Thyroid gland (tissue), 4 donors: Measurements from ENCODE around the gene DRAM1. TPM values are rescaled to one million over a fixed set of nuclear protein-coding genes. Genes with fewer than 3 reads are reported as not detected.
"Not testable (repeated sequence)": the region's sequence is repeated elsewhere in the genome, so short reads cannot be mapped to it uniquely, and the experiment has no call there.

Source experiments
- DNase-seq, 2 donors: peaks; one replicate each; pipeline ENCODE4 v3.0.0-alpha.2; 2019
- H3K27ac ChIP-seq, 3 donors: fragments of 200-600 bp; sonication (generic); 1 replicate in 2 of 3; 2 replicates in 1 of 3; pipeline ENCODE4 v1.5.1; 2016 to 2019; ENCODE audit warnings: mild to moderate bottlenecking in 1 of 3, moderate library complexity in 1 of 3
- H3K27me3 ChIP-seq: fragments of 200-600 bp; sonication (generic); one replicate; pipeline ENCODE4 v1.5.1; 2019
- H3K36me3 ChIP-seq, 2 donors: fragments of 200-600 bp; sonication (generic); one replicate each; pipeline ENCODE4 v1.5.1; 2016 to 2019
- H3K4me1 ChIP-seq, 2 donors: fragments of 200-600 bp; sonication (generic); one replicate each; pipeline ENCODE4 v1.5.1; 2017 to 2019
- H3K4me3 ChIP-seq, 3 donors: fragments of 200-600 bp; sonication (generic); replicated peaks in 1 of 3; 1 replicate in 2 of 3; 2 replicates in 1 of 3; pipeline ENCODE4 v1.5.1; 2016; ENCODE audit warnings: mild to moderate bottlenecking in 1 of 3
- H3K9me3 ChIP-seq: fragments of 200-600 bp; sonication (generic); one replicate; pipeline ENCODE4 v1.5.1; 2017
- POLR2A ChIP-seq, 2 donors: fragments of 450-650 bp; IDR thresholded peaks; one replicate each; pipeline ENCODE4 v1.6.1; 2017; ENCODE audit warnings: antibody characterized with exemption in 2 of 2, mild to moderate bottlenecking in 2 of 2, moderate library complexity in 1 of 2
- WGBS, 2 donors: methylation state at CpG; one replicate each; pipeline ENCODE4 v1.1.5; 2017; 5-methylcytosine and 5-hydroxymethylcytosine counted together
- intact Hi-C: fragments of 100-400 bp; cut with DNase I; formaldehyde crosslinking; loops from one replicate; pipeline ENCODE4 v1.15.1; 2023
- total RNA-seq, 4 donors: library from RNA; depleted of rRNA; stranded (reverse); fragments of >200 nt; gene quantifications; one replicate each; pipeline ENCODE4 v1.2.3, GENCODE V29; 2016
- TF ChIP-seq, protein P1 (sequence below), 6 experiments: fragments of 200-600 bp in 3 of 6; fragments of 450-650 bp in 3 of 6; sonication (generic) in 3 of 6; IDR thresholded peaks; one replicate each; pipeline ENCODE4 v1.5.1; 2016 to 2019; ENCODE audit warnings: antibody characterized with exemption in 6 of 6, mild to moderate bottlenecking in 2 of 6, inconsistent platforms in 1 of 6, moderate library complexity in 1 of 6

The DRAM1 gene
- total RNA-seq, 4 donors from 2014 or later: 7.8 to 31.0 (median 14.1) TPM

DNA sequence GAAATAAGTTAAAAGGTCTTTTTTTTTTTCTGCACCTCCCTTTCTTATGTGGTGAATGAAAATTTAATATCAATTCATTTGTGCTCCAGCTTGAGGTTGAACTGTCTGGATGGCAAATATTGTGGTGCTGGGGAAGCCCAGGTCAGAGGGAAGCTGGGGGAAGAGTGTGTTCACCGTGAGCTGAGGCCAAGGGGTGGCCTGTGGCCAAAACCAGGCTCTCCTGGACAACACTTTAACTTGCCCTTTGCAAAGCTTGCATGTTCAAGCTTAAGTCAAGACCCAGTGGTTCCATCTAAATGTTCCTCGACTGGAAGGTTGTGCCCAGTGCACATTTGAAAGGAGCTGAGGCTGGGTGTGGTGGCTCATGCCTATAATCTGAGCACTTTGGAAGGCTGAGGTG is 28.8 kb downstream of the DRAM1 start:
- Histone ChIP-seq H3K27me3 (no peaks in the 10 kb centered on the region), H3K9me3 (no peaks in the 10 kb centered on the region), H3K36me3 (no peaks in the 10 kb centered on the region), H3K4me3 (no peak overlapping the region), H3K4me1 (no peaks in the 10 kb centered on the region), H3K27ac (no peak overlapping the region)
- TF ChIP-seq, protein P1, sequence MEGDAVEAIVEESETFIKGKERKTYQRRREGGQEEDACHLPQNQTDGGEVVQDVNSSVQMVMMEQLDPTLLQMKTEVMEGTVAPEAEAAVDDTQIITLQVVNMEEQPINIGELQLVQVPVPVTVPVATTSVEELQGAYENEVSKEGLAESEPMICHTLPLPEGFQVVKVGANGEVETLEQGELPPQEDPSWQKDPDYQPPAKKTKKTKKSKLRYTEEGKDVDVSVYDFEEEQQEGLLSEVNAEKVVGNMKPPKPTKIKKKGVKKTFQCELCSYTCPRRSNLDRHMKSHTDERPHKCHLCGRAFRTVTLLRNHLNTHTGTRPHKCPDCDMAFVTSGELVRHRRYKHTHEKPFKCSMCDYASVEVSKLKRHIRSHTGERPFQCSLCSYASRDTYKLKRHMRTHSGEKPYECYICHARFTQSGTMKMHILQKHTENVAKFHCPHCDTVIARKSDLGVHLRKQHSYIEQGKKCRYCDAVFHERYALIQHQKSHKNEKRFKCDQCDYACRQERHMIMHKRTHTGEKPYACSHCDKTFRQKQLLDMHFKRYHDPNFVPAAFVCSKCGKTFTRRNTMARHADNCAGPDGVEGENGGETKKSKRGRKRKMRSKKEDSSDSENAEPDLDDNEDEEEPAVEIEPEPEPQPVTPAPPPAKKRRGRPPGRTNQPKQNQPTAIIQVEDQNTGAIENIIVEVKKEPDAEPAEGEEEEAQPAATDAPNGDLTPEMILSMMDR (IDR thresholded peaks at IDR 0.05): no peak
- TF ChIP-seq POLR2A (IDR thresholded peaks at IDR 0.05): no peak
- DNase-seq: no peak
- intact Hi-C loops: no loop called here
- 66 to 71% methylated on average over 2 of the region's 2 CpGs for WGBS, 2 donors

DNA sequence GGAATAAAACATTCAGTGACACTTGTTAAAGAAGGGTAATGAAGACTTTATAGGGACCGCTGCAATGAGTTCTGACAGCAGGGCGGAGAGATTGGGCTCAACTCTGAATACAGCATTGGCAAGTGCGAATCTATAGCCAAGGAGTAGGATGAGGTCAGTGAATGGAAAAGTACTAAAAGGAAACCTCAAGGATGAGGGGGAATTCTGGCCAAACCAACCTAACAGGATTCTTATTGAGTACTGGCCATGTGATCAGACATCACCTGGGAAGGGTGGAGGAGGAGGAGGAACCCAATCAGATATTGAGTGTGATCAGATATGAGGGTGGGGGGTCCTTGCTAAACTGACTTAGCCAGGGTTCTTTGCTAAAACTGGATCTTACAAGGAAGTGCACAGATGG is 31.0 kb downstream of the DRAM1 start:
- no peaks in the 10 kb centered on the region for H3K27me3 ChIP-seq
- H3K36me3 ChIP-seq: no peaks in the 10 kb centered on the region
- no peak for DNase-seq
- TF ChIP-seq, protein P1 (IDR thresholded peaks at IDR 0.05): no peak
- no peak for TF ChIP-seq POLR2A (IDR thresholded peaks at IDR 0.05)
- 96 to 97% methylated on average over 3 of the region's 3 CpGs for WGBS, 2 donors
- no peak overlapping the region for H3K27ac ChIP-seq
- H3K4me3 ChIP-seq: no peak overlapping the region
- H3K4me1 ChIP-seq: no peaks in the 10 kb centered on the region
- intact Hi-C loops: no loop called here
- H3K9me3 ChIP-seq: no peaks in the 10 kb centered on the region

DNA sequence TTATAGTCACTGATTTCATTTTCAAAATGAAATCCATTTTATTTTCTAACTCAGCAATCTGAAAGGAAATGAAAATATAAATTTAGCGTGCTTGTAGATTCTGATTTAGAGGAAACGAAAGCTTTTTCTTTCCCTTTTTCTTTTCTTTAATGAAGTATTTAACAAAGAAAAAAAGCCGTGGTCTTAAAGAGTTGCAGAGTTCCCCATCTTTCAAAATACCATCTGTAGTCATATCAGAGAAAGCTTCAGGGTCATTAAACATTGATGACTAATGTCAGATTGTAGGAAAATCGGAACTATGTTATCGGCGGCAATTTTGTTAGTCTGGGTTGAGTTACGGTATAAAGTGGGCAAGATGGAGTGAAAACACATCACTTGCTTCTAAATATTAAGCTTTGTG is 32.3 kb downstream of the DRAM1 start:
- TF ChIP-seq, protein P1 (IDR thresholded peaks at IDR 0.05): no peak
- TF ChIP-seq POLR2A (IDR thresholded peaks at IDR 0.05): no peak
- no peaks in the 10 kb centered on the region for H3K9me3 ChIP-seq
- intact Hi-C loops: no loop called here
- no peaks in the 10 kb centered on the region for H3K27me3 ChIP-seq
- H3K36me3 ChIP-seq: no peaks in the 10 kb centered on the region
- H3K4me3 ChIP-seq: no peak overlapping the region
- DNase-seq: no peak
- no peaks in the 10 kb centered on the region for H3K4me1 ChIP-seq
- no peak overlapping the region for H3K27ac ChIP-seq
- 90 to 91% methylated on average over 7 of the region's 7 CpGs for WGBS, 2 donors

DNA sequence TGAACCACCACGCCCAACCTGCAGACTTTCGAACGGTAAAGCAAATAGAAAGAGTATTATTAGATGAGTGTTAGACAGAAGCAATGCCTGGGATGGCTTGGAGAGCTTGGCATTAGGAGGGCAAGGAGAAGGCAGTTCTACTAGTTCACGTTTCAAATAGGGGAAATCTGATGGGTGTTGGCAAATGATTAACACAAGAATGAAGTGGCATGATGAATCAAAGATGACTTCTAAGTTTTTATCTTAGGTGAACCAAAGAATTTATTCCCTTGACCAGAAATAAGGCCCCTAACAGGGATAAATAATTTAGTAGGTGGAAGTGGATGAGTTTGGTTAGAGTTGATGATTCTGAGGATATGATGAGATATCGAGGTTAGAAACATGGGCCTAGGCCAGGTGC is 38.5 kb downstream of the DRAM1 start:
- TF ChIP-seq, protein P1 (IDR thresholded peaks at IDR 0.05): no peak
- TF ChIP-seq POLR2A (IDR thresholded peaks at IDR 0.05): no peak
- WGBS, 2 donors: 87 to 95% methylated on average over 5 of the region's 5 CpGs
- no peaks in the 10 kb centered on the region for H3K27me3 ChIP-seq
- no peak overlapping the region for H3K27ac ChIP-seq
- H3K4me3 ChIP-seq: no peak overlapping the region
- H3K4me1 ChIP-seq: no peaks in the 10 kb centered on the region
- H3K36me3 ChIP-seq: no peaks in the 10 kb centered on the region
- no peak for DNase-seq
- H3K9me3 ChIP-seq: no peaks in the 10 kb centered on the region
- intact Hi-C loops: no loop called here

DNA sequence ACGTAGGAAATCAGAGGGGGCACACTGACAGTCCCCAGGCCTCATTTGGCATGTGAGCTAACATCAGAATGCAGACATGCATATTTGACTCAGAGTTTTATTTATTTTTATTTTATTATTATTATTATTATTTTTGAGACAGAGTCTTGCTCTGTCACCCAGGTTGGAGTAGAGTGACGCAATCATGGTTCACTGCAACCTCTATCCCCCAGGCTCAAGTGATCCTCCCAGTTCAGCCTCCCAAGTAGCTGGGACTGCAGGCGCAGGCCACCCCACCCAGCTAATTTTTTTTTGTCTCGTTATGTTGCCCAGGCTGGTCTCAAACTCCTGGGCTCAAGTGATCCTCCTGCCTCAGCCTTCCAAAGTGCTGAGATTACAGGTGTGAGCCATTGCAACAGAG is 41.4 kb downstream of the DRAM1 start:
- H3K9me3 ChIP-seq: not testable (repeated sequence)
- 94 to 95% methylated on average over 4 of the region's 4 CpGs for WGBS, 2 donors

DNA sequence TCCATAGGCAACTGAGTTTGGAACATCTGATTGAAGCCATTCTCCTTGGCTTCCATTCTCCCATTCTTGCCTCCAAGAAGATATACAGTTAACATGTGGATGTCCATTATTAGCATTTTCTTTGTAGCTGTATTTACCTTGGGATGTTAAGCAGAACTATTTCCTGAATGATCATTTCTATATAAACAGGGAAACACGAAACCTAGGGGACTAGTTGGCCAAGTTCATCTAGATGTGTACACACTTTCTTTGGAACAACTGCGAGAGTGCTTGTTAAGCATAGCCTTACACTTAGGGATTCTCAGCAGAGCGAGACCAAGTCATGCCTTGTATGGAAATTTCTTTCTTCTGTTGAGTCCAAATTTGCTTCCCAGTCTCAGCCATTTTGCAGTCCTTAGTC is 42.1 kb downstream of the DRAM1 start:
- intact Hi-C loops: no loop called here
- no peaks in the 10 kb centered on the region for H3K27me3 ChIP-seq
- DNase-seq: no peak
- H3K36me3 ChIP-seq: no peaks in the 10 kb centered on the region
- H3K27ac ChIP-seq: no peak overlapping the region
- WGBS, 2 donors: 58 to 77% methylated on average over 3 of the region's 3 CpGs
- H3K4me3 ChIP-seq: no peak overlapping the region
- TF ChIP-seq, protein P1 (IDR thresholded peaks at IDR 0.05): no peak
- no peak for TF ChIP-seq POLR2A (IDR thresholded peaks at IDR 0.05)
- H3K9me3 ChIP-seq: no peaks in the 10 kb centered on the region
- H3K4me1 ChIP-seq: no peaks in the 10 kb centered on the region

More for the DNA sequence above, 41.4 kb downstream of the DRAM1 start:
- DNase-seq, H3K4me3 ChIP-seq, H3K4me1 ChIP-seq, H3K36me3 ChIP-seq, H3K27me3 ChIP-seq, intact Hi-C loops, H3K27ac ChIP-seq: not testable (repeated sequence)
